NCI-H524 treated with DMSO at 0.1 percent for 48 hours (cell line): ENCODE measurements around the gene FKBP1A.
"Not testable (repeated sequence)": the region's sequence is repeated elsewhere in the genome, so short reads cannot be mapped to it uniquely, and the experiment has no call there.

Experiments
- DNase-seq: peaks from one replicate; lab custom pipeline; 2025; lab: John Stamatoyannopoulos, UW

The FKBP1A gene

DNA sequence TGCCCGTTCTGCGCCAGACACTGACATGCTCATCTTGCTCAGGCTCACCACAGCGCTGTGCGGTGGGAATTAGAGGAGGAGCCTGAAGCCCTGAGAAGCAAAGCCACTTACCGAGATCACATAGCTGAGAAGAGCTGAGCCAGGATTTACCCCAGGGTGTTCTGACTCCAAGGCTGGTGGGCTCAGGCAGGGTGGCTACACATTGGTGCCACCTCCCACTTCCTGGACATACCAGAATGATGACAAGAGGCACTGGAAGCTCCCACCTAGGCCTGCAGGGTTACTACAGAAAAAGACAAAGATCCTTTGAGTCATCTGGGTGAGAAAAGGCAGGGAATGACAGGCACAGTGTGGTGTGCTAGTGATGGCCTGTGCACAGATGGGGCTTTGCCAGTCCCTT, 24.4 kb upstream of the FKBP1A start:
- no peak for DNase-seq

DNA sequence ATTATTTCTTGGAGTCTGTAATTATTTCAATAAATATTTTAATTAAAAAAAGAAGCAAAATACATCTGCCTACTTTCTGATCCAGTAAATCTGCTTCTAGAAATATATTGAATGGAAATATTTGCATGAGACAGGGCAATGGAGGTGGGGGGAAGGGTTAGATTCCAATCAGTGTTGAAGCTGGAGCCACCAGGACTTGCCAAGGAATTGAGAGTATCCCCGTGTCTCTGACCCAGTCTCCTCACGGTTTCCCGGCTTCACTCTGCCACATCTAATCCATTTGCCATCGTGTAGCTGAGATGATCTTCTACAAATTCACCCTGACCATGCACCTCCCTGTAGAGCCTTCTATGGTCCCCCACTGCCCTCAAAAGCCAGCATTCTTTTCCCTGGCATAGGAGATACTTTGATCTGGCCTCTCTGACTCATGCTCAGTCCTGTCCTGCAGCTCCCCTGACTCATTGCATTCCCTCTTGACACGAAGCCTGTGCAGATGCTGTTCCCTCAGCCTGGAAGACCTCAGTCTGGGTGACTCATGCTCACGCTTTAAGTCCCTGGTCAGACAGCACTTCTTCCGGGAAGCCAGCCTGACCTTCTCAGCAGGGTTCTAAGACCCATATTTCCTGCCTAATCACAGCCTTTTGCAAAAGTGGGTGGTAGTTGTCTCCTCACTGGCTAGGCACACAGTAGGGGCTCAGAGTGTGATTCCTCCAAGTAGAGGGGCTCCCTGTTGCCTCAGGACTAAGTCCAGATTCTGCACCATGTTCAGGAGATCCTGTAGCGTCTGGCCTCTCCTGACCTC, 23.0 kb upstream of the FKBP1A start:
- no peak for DNase-seq

DNA sequence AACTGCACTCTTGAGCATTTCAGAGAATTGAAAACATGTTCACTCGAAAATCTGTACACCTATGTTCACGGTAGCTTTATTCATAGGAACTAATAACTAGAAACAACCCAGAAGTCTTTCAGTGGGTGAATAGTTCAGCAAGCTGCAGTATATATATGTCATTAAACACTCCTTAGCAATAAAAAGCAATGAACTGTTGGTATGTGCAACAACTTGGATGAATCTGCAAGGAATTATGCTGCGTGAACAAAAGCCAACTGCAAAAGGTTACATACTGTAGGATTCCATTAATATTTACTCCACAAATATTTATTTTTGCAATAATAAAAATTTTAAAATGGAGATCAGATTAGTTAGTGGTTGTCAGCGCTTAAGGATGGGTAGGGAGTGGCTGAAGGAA, 22.1 kb upstream of the FKBP1A start:
- DNase-seq, result no peak

DNA sequence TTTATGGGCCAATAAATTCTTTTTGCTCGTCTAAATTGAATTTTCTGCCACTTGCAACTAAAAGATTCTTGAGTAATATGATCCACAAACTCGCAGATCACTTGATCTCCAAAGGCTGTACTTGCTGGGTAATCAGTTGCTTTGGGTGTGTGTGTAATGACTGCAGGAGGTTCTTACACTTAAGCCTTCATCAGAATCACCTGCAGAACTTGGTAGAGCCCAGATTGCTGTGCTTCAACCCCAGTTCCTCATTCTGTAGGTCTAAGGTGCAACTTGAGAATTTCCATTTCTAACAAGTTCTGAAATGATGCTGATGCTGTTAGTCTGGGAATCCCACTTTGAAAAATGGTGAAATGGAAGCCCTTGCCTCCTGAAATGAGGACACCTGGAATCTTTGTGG, 12.9 kb upstream of the FKBP1A start:
- no peak for DNase-seq

DNA sequence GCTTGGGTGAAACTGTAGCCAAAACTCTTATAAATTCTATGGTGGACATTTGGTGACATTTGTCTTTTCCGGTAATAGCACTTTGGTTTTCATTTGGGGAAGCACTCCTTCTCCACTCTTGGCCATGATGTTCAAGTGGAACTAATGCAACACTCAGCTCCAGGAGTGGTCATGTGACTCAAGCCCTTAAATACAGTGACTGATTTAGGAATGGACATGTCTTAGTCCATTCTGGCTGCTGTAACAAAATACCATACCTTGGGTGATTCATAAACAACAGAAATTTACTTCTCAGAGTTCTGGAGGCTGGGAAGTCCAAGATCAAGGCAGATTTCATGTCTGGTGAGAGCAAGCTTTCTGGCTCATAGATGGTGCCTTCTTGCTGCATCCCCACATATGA, 10.8 kb upstream of the FKBP1A start:
- no peak for DNase-seq

DNA sequence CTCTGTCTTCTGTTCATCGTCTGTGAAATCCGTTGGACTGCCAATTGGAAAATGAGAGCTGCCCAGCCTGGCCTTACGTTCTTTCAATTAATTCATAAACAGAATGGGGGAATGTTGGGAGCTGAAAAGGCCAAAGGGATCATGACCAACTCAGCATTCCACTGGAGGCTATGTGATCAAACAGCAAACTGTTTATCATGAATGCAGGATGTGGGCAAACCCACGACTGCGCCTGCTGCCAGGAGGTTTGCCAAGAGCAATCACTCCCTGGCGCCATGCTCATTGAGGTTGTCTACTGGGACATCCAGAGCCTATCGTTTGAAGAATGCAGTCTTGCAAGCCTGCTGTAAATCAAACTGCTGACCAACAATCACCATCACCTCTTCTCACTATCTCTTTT, 9.3 kb upstream of the FKBP1A start:
- DNase-seq, result no peak

DNA sequence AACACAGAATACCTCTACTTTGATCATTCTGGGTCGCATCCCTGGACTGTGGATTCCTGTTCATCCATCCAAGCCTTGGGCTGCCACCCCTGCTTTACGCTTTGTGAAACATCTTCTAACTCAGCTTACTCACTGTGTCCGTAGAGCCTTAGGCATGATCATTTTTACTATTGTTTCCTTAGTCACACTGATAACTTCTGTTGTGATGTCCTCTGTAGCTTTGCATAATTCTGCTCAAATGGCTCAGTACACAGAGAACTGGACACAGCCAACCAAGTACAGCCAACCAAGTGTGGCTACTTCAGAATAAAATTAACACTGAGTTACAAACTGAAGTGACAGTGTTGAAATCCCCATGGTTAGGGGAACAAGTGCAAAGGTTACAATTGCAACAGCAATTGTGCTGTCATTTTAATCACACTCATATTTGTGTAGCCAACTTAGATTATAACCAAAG, 8.6 kb upstream of the FKBP1A start:
- no peak for DNase-seq

DNA sequence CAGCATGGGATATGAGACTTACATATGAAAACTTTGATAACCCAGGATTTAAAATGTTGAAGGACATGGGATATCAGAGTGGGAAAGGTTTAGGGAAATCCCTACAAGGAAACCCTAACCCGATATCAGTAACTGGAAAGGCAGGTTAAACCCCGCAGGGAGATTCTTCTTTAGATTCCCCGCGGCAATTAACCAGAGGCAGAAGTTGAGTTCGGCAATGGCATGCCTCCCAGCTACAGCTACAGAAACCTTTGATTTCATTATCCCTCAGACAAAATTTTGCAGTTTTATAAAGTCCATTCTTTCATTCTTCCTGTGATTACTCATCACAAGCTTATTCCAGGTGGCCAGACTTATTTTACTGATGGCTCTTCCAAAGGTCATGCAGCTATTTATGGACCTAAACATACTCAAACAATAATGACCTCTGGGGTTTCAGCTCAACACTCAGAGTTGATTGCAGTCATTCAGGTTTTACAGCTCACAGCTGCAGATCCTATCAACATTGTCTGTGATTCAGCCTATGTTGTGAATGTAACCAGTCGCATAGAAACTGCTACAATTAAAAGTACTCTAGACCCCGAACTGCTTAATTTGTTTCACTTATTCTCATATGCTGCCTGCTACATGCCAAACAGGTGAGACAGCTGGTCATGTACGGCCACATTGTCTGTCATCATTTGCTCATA, 7.0 kb upstream of the FKBP1A start:
- not testable (repeated sequence) for DNase-seq

DNA sequence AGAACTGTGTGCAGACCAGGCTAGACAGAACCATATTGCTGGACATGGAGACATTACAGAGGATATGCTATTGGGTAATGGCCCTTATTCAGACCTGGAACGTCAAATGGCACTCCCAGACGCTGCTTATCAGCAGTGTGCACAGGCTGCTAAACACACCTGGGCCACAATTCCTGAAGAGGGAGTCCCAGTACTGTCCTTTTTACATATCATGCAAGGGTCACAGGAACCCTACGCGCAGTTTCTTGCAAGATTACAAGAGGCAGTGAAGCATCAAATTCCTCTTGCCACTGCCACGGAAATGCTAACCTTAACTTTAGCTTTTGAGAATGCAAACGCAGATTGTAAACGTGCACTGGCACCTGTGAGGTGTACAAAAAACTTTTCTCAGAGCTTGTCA, 5.3 kb upstream of the FKBP1A start:
- not testable (repeated sequence) for DNase-seq

DNA sequence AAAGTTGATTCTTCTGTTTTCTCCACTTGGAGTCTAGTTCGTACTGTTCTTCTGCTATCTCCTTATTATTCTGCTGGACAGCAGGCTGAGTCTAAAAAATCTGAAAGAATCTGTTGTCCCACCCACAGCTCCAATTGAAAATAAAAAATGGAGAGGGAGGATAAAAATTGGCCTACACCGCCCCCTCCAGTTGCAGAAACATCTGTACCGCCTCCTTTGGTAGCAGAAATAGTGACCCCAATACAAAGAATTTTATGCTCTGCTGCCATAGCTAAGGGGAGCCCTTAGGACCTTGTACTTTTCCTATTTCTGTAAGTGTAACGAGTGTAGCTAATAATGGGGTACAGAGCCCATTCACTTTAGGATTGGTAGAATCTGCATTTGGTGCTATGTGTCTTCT, 4.9 kb upstream of the FKBP1A start:
- no peak for DNase-seq

DNA sequence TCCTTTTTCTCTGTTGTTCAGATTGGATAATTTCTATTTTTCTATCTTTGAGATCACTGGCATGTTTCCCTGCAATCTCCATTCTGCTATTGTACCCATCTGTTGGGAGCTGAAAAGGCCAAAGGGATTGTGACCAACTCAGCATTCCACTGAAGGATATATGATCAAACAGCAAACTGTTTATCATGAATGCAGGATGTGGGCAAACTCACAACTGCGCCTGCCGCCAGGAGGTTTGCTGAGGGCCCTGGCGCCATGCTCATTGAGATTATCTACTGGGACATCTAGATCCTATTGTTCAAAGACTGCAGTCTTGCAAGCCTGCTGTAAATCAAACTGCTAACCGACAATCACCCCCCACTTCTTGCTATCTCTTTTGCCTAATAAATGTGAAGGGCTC, 3.8 kb upstream of the FKBP1A start:
- no peak for DNase-seq

DNA sequence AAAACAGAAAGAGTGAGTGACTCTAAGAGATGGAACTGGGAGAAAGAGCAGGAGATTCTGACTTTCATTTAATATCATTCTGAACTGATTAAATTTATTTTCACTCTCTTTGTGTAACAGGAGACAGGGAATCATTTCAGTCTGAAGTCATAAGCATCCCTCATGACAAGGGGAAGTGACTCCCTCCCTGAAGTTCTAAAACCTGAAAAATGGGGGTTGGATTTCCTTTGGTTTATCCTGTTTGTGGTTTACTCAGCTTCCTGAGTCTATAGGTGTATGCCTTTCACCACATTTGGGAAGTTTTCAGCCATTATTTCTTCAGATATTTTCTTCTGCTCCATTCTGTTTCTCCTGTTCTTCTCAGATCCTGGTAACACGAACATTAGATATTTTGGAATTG, 3.4 kb upstream of the FKBP1A start:
- DNase-seq, result no peak

DNA sequence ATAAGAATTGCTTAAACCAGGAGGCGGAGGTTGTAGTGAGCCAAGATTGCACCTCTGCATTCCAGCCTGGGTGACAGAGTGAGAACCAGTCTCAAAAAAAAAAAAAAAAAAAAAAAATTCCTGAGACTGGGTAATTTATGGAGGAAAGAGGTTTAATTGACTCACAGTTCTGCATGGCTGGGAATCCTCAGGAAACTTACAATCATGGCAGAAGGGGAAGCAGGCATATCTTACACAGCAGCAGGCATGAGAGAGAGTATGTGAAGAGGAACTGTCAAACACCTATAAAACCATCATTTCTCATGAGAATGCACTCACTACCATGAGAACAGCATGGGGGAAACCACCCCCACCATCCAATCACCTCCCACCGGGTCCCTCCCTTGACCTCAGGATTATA, 1.8 kb upstream of the FKBP1A start:
- DNase-seq, result no peak

DNA sequence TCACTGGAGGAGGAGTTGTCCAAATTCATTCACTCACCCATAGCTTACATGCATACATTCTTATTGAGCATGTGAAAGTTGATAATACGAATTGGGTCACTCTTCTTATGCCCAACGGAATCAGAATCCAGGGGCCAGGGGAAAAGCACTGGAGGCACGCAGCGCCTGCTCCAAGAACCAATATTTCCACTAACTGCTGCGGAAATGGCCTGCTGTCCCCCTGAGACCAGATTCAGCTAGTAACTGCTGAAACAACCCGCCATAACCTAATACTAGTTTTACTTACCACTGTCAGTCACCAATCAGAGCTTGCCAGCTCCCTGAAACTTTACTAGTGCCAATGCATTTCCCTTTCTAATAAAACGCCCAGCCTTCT, 641 bp upstream of the FKBP1A start:
- DNase-seq, result no peak

DNA sequence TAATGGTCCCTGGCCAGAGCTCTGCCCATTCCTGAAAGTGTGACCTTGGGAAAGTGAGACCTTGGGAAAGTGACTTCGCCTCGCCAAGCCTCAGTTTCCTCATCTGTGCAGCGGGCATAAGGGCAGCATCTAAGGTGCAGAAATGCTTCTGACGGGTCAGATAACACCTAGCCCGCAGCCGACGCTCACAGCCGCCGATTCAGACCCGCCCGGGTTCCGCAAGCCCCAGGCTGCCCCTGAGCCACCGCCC, 486 bp downstream of the FKBP1A start:
- no peak for DNase-seq

DNA sequence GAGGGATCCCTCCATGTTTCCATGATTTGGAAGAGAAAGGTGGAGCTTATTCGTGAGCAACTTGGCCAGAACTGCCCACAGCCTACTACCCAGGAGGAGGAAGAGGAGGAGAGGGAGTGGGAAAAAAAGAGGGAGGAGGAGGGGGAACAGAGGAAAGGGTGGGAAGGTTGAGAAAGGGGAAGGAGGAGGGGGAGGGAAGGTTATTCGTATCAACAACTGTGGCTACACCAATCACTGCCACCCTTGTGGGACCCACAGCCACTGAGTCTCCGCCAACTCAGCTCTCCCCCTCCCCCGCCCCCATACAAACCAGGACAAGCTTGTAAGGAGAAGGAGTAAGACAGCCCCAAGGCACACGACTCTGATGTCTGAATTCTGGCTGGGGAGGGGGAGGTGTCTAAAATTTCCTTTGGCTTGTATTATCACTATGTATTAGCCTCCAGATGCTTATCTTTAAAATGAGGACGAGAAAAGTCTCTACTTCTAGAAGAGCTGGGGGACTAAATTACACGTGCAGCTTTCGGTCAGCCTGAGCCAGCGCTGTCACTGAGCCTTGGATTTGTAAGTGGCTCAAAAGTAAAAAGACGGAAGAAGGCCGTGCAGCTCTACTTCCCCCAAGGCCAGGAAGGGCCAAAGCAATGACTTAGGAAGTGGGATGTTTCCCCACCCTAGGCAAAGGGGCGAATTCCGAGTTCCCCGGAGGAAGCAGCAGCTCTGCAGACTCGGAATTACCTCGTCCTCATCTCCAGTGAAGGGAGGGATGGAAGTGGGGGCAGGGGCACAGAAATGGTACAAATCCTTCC, 1.0 kb downstream of the FKBP1A start:
- DNase-seq, result no peak

DNA sequence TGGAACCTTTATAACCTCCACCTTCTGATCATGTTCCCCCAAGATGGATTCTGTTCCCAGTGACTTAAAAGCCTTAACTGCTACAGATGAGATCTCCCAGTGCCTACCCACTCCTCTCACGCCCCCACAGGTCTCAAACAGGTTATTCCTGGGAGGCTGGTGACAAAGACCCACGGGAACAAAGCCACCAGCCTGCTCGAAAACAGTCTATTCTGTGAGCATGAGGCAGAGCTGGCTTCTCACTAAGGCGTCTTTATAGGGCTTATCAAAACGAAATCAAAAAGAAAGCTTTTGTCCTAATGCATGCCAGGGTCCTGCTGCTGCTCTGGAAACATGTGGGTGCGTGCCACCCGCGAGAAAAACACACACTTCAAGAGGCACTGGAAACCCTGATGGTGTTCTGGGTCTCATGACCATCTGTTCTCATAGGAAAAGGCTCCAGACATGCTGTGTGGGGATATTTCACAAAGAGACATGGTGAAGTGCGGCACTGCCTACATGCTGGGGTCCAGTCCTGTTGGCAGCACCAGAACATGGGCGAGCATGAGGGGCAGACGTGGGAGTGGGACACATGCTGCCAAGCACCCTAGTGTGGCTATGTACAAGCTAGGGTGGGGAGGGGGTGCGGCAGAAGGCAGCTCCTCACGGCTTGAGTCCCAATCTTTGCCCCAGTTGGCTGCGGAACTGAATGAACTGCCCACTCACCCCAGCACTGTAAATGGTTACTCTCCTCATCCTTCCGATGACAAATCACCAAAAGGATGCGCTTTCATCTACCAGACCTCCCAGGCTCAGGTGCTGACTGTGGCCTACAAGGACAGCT, 2.1 kb downstream of the FKBP1A start:
- DNase-seq, result peak; percentile 13

DNA sequence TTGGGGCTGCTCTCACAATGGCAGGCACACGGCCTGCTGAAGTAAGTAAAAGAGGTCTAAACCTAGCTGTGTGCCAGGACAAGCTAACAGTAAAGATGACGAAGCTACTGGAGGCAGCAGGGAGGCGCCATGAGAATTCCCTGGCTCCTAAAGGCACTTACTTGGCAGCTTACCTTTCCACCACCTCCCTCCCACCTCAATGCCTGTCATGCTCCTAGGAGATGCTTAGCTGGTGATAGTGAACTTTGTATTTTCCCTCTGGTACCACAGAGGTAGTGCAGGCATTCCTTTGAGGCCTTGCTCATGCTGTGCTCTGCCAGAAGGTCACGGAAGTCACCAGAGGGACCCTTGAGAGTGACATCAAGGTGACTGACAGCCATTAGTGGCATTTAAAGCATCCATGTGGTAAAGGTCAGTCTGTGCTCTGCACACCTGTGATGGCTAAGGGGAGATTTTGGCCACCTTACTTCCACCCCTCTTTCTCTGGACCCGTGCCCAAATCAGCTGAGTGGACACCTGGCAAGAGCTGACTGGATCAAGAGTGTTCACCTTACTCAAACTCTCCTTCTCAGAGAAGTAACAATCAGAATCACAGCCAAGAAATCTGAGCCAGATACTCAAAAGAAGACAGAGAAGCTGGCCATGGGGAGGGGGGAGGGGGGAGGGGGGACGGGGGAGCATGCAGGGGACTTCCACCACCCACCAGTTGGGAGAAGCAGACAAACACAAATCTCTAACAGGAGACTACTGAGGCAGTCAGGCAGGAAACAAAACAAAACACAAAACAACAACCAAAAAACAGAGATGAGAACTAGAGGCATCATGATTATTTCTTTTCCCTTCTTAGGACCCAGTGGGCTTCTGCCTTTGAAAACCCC, 2.9 kb downstream of the FKBP1A start:
- no peak for DNase-seq

DNA sequence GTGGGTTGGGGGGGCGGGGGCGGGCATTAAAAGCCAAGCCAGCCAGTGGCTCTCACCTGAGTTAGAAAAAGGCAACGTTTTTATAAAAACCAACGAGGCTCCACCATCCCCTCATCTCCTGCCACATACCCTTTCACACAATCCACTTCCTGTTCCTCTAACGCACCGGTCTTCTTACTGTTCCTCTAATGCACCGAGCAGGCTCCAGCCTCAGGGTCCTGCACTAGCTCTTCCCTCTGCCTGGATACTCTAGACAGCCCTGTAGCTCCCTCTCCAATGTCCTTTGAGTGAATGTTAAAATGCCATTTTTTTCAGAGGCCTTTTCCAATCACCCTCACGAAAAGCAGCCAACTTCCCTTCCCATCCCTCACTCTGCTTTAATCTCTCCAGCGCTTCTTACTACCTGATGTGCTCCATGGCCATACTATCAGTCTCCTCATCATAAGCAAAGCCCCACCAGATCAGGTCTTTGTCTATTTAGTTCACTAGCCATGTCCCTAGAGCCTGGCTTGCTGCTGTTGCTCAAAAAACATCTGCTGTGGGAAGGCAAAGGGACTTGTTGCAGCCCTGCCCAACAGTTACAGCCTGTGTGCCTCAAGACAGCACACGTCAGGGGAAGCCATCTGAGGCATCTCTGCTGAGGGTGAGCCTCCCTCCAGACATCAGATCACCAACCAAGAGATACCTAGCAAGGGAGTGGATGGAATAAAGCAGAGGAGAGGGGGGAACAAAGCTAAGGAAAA, 3.9 kb downstream of the FKBP1A start:
- DNase-seq, result no peak

DNA sequence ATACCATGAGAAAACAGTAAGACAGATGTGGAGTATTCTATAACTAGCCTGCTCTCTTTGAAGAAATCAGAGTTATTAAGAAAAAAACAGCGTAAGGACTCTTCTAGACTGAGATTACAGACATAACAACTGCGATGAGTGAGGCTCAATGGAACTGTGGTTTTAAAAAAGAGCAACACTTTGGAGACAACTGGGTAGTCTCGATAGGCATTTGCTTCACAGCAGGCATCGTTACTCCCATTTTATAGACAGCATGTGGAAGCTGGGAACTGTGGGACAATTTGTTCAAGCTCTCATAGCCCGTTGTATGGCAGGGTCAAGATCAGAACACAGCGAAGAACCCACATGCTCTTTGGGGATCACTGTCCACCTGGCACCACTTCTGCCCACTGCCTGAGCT, 4.6 kb downstream of the FKBP1A start:
- DNase-seq, result no peak

DNA sequence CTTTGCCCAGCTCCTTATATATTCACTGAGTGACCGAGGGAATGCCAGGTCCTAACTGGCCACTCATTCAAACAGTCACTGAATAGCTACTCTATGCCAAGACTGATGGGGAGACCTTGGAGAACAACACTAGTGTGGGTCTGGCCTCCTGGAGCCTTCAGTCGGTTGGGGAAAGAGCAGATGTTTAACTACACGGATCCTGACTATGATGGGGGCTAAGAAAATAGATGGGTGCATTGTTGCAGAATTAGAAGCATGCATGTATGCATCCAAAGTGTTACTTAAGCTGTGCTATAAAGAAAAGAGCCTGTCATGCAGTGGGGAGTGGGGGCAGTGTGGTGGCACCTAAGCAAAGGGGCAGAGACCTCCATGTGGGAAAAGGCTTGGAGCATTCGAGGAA, 6.5 kb downstream of the FKBP1A start:
- DNase-seq, result no peak
